IMR-90 (cell line): ENCODE data around the gene BCAS1. TPM values are rescaled to one million over a fixed set of nuclear protein-coding genes. Genes with fewer than 3 reads are reported as not detected.

ENCODE experiments used
- ATAC-seq: fragments of 200-7000 bp; cut with Tn5 transposase; 2 replicates; pipeline ENCODE4 v1.9.1; 2020; ENCODE audit warnings: low read depth, mild to moderate bottlenecking, moderate library complexity
- BruUV-seq: library from RNA; stranded (reverse); fragments of 400-500 nt; replicated peaks from 2 replicates; lab custom pipeline; 2021; lab: Mats Ljungman, UMichigan
- CTCF ChIA-PET: fragments of 300-600 bp; formaldehyde crosslinking; extraction: SDS; loops from one replicate; lab custom pipeline; 2021; ENCODE audit warnings: antibody characterized with exemption; lab: Yijun Ruan, JAX
- POLR2A ChIA-PET: fragments of 300-600 bp; sonication (Branson Sonifier 250); formaldehyde crosslinking; loops from one replicate; lab custom pipeline; 2022; ENCODE audit warnings: antibody characterized with exemption; ENCODE audit not compliant: unreplicated experiment; lab: Charles Lee
- DNase-seq: peaks from one replicate; pipeline ENCODE4 v3.0.0; 2013
- H2AFZ ChIP-seq: replicated peaks from 2 replicates; pipeline ENCODE3; 2013; ENCODE audit warnings: low read length, mild to moderate bottlenecking; ENCODE audit not compliant: poor library complexity
- H2AK5ac ChIP-seq: 2 replicates; pipeline ENCODE4 v1.6.1; 2013; ENCODE audit warnings: low read depth, low read length, inconsistent platforms
- H2AK9ac ChIP-seq: replicated peaks from 2 replicates; pipeline ENCODE3; 2013; ENCODE audit warnings: mild to moderate bottlenecking, low read depth, low read length, moderate library complexity; ENCODE audit not compliant: poor library complexity
- H2BK120ac ChIP-seq: 2 replicates; pipeline ENCODE4 v1.6.1; 2013; ENCODE audit warnings: low read depth, low read length, inconsistent platforms
- H2BK15ac ChIP-seq: 3 replicates; pipeline ENCODE4 v1.6.1; 2013; ENCODE audit warnings: low read depth, low read length, inconsistent platforms
- H2BK20ac ChIP-seq: 2 replicates; pipeline ENCODE4 v1.6.1; 2013; ENCODE audit warnings: low read depth, mild to moderate bottlenecking, inconsistent platforms, low read length, moderate library complexity
- H2BK5ac ChIP-seq: 2 replicates; pipeline ENCODE4 v1.6.1; 2013; ENCODE audit warnings: mild to moderate bottlenecking, low read depth, low read length, inconsistent platforms; ENCODE audit not compliant: poor library complexity, severe bottlenecking
- H3K14ac ChIP-seq: replicated peaks from 2 replicates; pipeline ENCODE4 v1.6.1; 2013; ENCODE audit warnings: low read depth, low read length, inconsistent platforms
- H3K18ac ChIP-seq: 2 replicates; pipeline ENCODE4 v1.6.1; 2013; ENCODE audit warnings: low read depth, low read length, control low read depth
- H3K23ac ChIP-seq: 2 replicates; pipeline ENCODE4 v1.6.1; 2013; ENCODE audit warnings: low read depth, low read length, inconsistent platforms
- H3K27ac ChIP-seq: 2 replicates; pipeline ENCODE4 v1.5.1; 2013; ENCODE audit warnings: mild to moderate bottlenecking, control low read depth, low read length; ENCODE audit not compliant: insufficient read depth
- H3K27me3 ChIP-seq: 2 replicates; pipeline ENCODE4 v1.6.1; 2013; ENCODE audit warnings: low read length; ENCODE audit not compliant: control insufficient read depth, insufficient read depth
- H3K36me3 ChIP-seq: 2 replicates; pipeline ENCODE4 v1.6.1; 2013; ENCODE audit warnings: low read length, mixed read lengths; ENCODE audit not compliant: control insufficient read depth, insufficient read depth
- H3K4ac ChIP-seq: 2 replicates; pipeline ENCODE4 v1.6.1; 2013; ENCODE audit warnings: low read depth, low read length, inconsistent platforms
- H3K4me1 ChIP-seq: 2 replicates; pipeline ENCODE4 v1.6.1; 2013; ENCODE audit warnings: low read length, mixed read lengths; ENCODE audit not compliant: control insufficient read depth, insufficient read depth
- H3K4me2 ChIP-seq: 2 replicates; pipeline ENCODE4 v1.6.1; 2013; ENCODE audit warnings: low read depth, mild to moderate bottlenecking, control low read depth, low read length, moderate library complexity
- H3K4me3 ChIP-seq: 2 replicates; pipeline ENCODE4 v1.5.1; 2013; ENCODE audit warnings: low read depth, mild to moderate bottlenecking, control low read depth, low read length, moderate library complexity; ENCODE audit not compliant: insufficient read depth
- H3K56ac ChIP-seq: 2 replicates; pipeline ENCODE4 v1.6.1; 2013; ENCODE audit warnings: low read length, inconsistent platforms; ENCODE audit not compliant: insufficient read depth; ENCODE audit errors: extremely low read depth
- H3K79me1 ChIP-seq, 2 experiments: 2 replicates each; pipeline ENCODE4 v1.6.1; 2013; ENCODE audit warnings: low read length in 2 of 2, inconsistent platforms in 1 of 2, low read depth in 1 of 2
- H3K9ac ChIP-seq: 2 replicates; pipeline ENCODE4 v1.6.1; 2013; ENCODE audit warnings: low read depth, low read length, control low read depth
- H3K9me1 ChIP-seq: 2 replicates; pipeline ENCODE4 v1.6.1; 2013; ENCODE audit warnings: low read length, inconsistent platforms; ENCODE audit not compliant: insufficient read depth
- H3K9me3 ChIP-seq: 2 replicates; pipeline ENCODE4 v1.6.1; 2013; ENCODE audit warnings: low read length; ENCODE audit not compliant: control insufficient read depth, insufficient read depth
- H4K20me1 ChIP-seq: 2 replicates; pipeline ENCODE4 v1.6.1; 2013; ENCODE audit warnings: low read length, inconsistent platforms; ENCODE audit not compliant: insufficient read depth
- H4K5ac ChIP-seq: 2 replicates; pipeline ENCODE4 v1.6.1; 2013; ENCODE audit warnings: mild to moderate bottlenecking, low read depth, low read length, control low read depth
- H4K8ac ChIP-seq, 2 experiments: 2 replicates each; pipeline ENCODE4 v1.6.1; 2013; ENCODE audit warnings: low read depth in 2 of 2, low read length in 2 of 2, control low read depth in 1 of 2, inconsistent platforms in 1 of 2
- H4K91ac ChIP-seq: 2 replicates; pipeline ENCODE4 v1.6.1; 2013; ENCODE audit warnings: low read depth, low read length, inconsistent platforms; ENCODE audit not compliant: insufficient read depth
- BHLHE40 ChIP-seq: fragments of 150-350 bp; IDR thresholded peaks from 2 replicates; pipeline ENCODE4 v1.6.1; 2016; ENCODE audit warnings: mild to moderate bottlenecking, low read depth, low read length
- CEBPB ChIP-seq: IDR thresholded peaks from 2 replicates; pipeline ENCODE4 v1.6.1; 2012; ENCODE audit warnings: low read depth, low read length, improper control_type of control experiment
- FOS ChIP-seq: fragments of 150-350 bp; IDR thresholded peaks from 2 replicates; pipeline ENCODE4 v1.6.1; 2016; ENCODE audit warnings: low read depth, low read length
- NFE2L2 ChIP-seq: fragments of 150-350 bp; IDR thresholded peaks from 2 replicates; pipeline ENCODE4 v1.6.1; 2016; ENCODE audit warnings: low read depth, mild to moderate bottlenecking, low read length
- POLR2A ChIP-seq: IDR thresholded peaks from 2 replicates; pipeline ENCODE4 v1.6.1; 2012; ENCODE audit warnings: mild to moderate bottlenecking, low read depth, low read length
- RAD21 ChIP-seq: IDR thresholded peaks from 2 replicates; pipeline ENCODE4 v1.6.1; 2012; ENCODE audit warnings: low read length, improper control_type of control experiment
- RCOR1 ChIP-seq: IDR thresholded peaks from 2 replicates; pipeline ENCODE4 v1.6.1; 2012; ENCODE audit warnings: mild to moderate bottlenecking, low read length, improper control_type of control experiment; ENCODE audit not compliant: insufficient replicate concordance
- RFX5 ChIP-seq: IDR thresholded peaks from 2 replicates; pipeline ENCODE4 v1.8.0; 2012; ENCODE audit warnings: low read depth, mild to moderate bottlenecking, low read length, moderate library complexity
- SMC3 ChIP-seq: fragments of 150-350 bp; IDR thresholded peaks from 2 replicates; pipeline ENCODE4 v1.6.1; 2016; ENCODE audit warnings: low read depth, mild to moderate bottlenecking, antibody characterized with exemption, low read length, moderate library complexity
- WGBS, 2 experiments: methylation state at CpG; one replicate each; pipeline versions ENCODE4 v1.1.5 to v1.1.7; 2013; ENCODE audit warnings: missing lambda C conversion rate in 2 of 2; ENCODE audit not compliant: insufficient read length in 1 of 2; ENCODE audit errors: extremely low coverage in 2 of 2; 5-methylcytosine and 5-hydroxymethylcytosine counted together
- dilution Hi-C: fragments of 300-500 bp; cut with HindIII; formaldehyde crosslinking; loops from one replicate; pipeline ENCODE4 v1.14.3; 2018; ENCODE audit warnings: low sequenced_read_pairs; ENCODE audit not compliant: unreplicated experiment
- in situ Hi-C: fragments of 300-500 bp; cut with MboI; formaldehyde crosslinking; loops from 3 replicates; pipeline ENCODE4 v1.14.3; 2019; ENCODE audit warnings: low sequenced_read_pairs, inconsistent platforms, mixed read lengths
- intact Hi-C: fragments of 100-400 bp; cut with micrococcal nuclease; formaldehyde crosslinking; loops from 2 replicates; pipeline ENCODE4 v1.10.0; 2022
- polyA plus RNA-seq, 3 experiments: library from polyadenylated mRNA; depleted of rRNA; stranded (reverse); fragments of >200 nt; gene quantifications; 2 replicates each; pipeline ENCODE4 v1.2.3, GENCODE V29; 2012; ENCODE audit warnings: low replicate concordance in 1 of 3
- total RNA-seq: library from RNA; depleted of rRNA; stranded (reverse); fragments of >200 nt; gene quantifications from 2 replicates; pipeline ENCODE4 v1.2.3, GENCODE V29; 2012
- TF ChIP-seq, protein P1 (sequence below): fragments of 150-350 bp; IDR thresholded peaks from 2 replicates; pipeline ENCODE4 v1.6.1; 2017; ENCODE audit warnings: mild to moderate bottlenecking, antibody characterized with exemption, low read length, low read depth
- TF ChIP-seq, protein P2 (sequence below): fragments of 150-350 bp; IDR thresholded peaks from 2 replicates; pipeline ENCODE4 v1.6.1; 2016; ENCODE audit warnings: low read depth, mild to moderate bottlenecking, low read length, moderate library complexity, borderline replicate concordance
- TF ChIP-seq, protein P3 (sequence below): conservative IDR thresholded peaks from 2 replicates; pipeline ENCODE4 v1.5.1; 2012; ENCODE audit warnings: mild to moderate bottlenecking, low read depth, low read length, improper control_type of control experiment

The BCAS1 gene
- total and polyA plus RNA-seq, 2 of the 4 experiments (the other 2 are of a cell fraction) = under 0.01 TPM; not detected in 1

GRCh38 chr20:54115172-54115854 lies 44.9 kb upstream of the BCAS1 start:
- Histone ChIP-seq H3K4me1 (peaks cover 8% of the 10 kb centered on the region; the same call in 1 of the 2 replicates), H3K4me2 (peak overlapping the region; percentile 13), H4K8ac (peak overlapping the region; percentile 75 to 76; a peak in 3 of 4 replicates), H4K20me1 (no peaks in the 10 kb centered on the region), H3K9me1 (no peaks in the 10 kb centered on the region), H3K36me3 (no peaks in the 10 kb centered on the region), H3K4ac (peak overlapping the region; percentile 44; the same call in 1 of the 2 replicates), H3K79me1 (no peaks in the 10 kb centered on the region), H4K5ac (peak overlapping the region; percentile 16; the same call in 1 of the 2 replicates), H2BK20ac (peak overlapping the region; percentile 0; the same call in 1 of the 2 replicates), H2BK5ac (peak overlapping the region; percentile 1), H2AK9ac (no peak overlapping the region), H3K27ac (peak overlapping the region; percentile 89), H4K91ac (peak overlapping the region; percentile 37; the same call in 1 of the 2 replicates), H3K27me3 (no peaks in the 10 kb centered on the region), H3K18ac (peak overlapping the region; percentile 27), H3K14ac (no peak overlapping the region; the same call in 1 of the 2 replicates), H3K9ac (peak overlapping the region; percentile 29; the same call in 1 of the 2 replicates), H3K9me3 (no peaks in the 10 kb centered on the region), H2AK5ac (peak overlapping the region; percentile 62), H3K56ac (0 out of 2 replicates have a peak overlapping the region, but pooled peaks have one; percentile 0), H2AFZ (peak overlapping the region; percentile 51), H3K4me3 (no peak overlapping the region), H3K23ac (no peak overlapping the region), H2BK120ac (peak overlapping the region; percentile 56), H2BK15ac (peak overlapping the region; percentile 93)
- POLR2A ChIA-PET = no interaction called here
- CTCF ChIA-PET = interaction anchor here (0.6 to 1.4 kb wide), 2 partner anchors 32 to 84 kb away, joined by 4 to 5 read pairs; no protein-coding TSS in a partner anchor
- in situ Hi-C loops = no loop called here
- ATAC-seq = peak; percentile 59
- dilution Hi-C loops = no loop called here
- no peak for TF ChIP-seq BHLHE40
- TF ChIP-seq RCOR1 = no peak
- TF ChIP-seq RFX5 = no peak
- TF ChIP-seq, protein P1, sequence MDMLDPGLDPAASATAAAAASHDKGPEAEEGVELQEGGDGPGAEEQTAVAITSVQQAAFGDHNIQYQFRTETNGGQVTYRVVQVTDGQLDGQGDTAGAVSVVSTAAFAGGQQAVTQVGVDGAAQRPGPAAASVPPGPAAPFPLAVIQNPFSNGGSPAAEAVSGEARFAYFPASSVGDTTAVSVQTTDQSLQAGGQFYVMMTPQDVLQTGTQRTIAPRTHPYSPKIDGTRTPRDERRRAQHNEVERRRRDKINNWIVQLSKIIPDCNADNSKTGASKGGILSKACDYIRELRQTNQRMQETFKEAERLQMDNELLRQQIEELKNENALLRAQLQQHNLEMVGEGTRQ = no peak
- TF ChIP-seq, protein P2, sequence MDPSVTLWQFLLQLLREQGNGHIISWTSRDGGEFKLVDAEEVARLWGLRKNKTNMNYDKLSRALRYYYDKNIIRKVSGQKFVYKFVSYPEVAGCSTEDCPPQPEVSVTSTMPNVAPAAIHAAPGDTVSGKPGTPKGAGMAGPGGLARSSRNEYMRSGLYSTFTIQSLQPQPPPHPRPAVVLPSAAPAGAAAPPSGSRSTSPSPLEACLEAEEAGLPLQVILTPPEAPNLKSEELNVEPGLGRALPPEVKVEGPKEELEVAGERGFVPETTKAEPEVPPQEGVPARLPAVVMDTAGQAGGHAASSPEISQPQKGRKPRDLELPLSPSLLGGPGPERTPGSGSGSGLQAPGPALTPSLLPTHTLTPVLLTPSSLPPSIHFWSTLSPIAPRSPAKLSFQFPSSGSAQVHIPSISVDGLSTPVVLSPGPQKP = no peak
- no peak for TF ChIP-seq CEBPB
- TF ChIP-seq, protein P3, sequence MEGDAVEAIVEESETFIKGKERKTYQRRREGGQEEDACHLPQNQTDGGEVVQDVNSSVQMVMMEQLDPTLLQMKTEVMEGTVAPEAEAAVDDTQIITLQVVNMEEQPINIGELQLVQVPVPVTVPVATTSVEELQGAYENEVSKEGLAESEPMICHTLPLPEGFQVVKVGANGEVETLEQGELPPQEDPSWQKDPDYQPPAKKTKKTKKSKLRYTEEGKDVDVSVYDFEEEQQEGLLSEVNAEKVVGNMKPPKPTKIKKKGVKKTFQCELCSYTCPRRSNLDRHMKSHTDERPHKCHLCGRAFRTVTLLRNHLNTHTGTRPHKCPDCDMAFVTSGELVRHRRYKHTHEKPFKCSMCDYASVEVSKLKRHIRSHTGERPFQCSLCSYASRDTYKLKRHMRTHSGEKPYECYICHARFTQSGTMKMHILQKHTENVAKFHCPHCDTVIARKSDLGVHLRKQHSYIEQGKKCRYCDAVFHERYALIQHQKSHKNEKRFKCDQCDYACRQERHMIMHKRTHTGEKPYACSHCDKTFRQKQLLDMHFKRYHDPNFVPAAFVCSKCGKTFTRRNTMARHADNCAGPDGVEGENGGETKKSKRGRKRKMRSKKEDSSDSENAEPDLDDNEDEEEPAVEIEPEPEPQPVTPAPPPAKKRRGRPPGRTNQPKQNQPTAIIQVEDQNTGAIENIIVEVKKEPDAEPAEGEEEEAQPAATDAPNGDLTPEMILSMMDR = no peak
- TF ChIP-seq NFE2L2 = no peak
- no peak for TF ChIP-seq SMC3
- TF ChIP-seq POLR2A = no peak
- TF ChIP-seq RAD21 = no peak
- TF ChIP-seq FOS = no peak
- WGBS, 2 experiments = 59% methylated on average over 7 of the region's 15 CpGs; no CpG with 5 or more reads in 1 of the 2 experiments
- DNase-seq = peak; percentile 28
- intact Hi-C loops = no loop called here
- no TSS peak for BruUV-seq
